ENCODE measurements around the gene GLYR1.

GLYR1 gene

GRCh38 chr16:4767872-4768548, 79.1 kb downstream of the GLYR1 start:
- peak overlapping the region; percentile 10; the same call in 1 of the 2 replicates for H3K9ac ChIP-seq (ENCODE audit: low read length)
- H3K27ac ChIP-seq (ENCODE audit: low read length), result no peak overlapping the region
- TF ChIP-seq CTCF (IDR thresholded peaks at IDR 0.05; ENCODE audit: low read length) (no peak), EZH2 (optimal IDR thresholded peaks at IDR 0.05; ENCODE audit: low read depth, low read length) (no peak), EZH2phosphoT487 (IDR thresholded peaks at IDR 0.05; ENCODE audit: low read length) (no peak)
- peaks cover 10% of the 10 kb centered on the region; the same call in 1 of the 2 replicates for H3K4me1 ChIP-seq (ENCODE audit: low read length)
- H4K20me1 ChIP-seq (ENCODE audit: insufficient read depth, low read length), result no peaks in the 10 kb centered on the region
- no peaks in the 10 kb centered on the region for H3K27me3 ChIP-seq (replicated peaks; ENCODE audit: insufficient read depth, low read length)
- no peaks in the 10 kb centered on the region for H3K9me2 ChIP-seq (replicated peaks; ENCODE audit: insufficient read depth, low read length)
- DNase-seq, result peak; percentile 16
- peak overlapping the region; percentile 62 for H3K4me3 ChIP-seq (ENCODE audit: low read length)
- H3K79me2 ChIP-seq (ENCODE audit: low read length), result peaks cover 19% of the 10 kb centered on the region
- peak overlapping the region; percentile 69 for H2AFZ ChIP-seq (ENCODE audit: low read length)
- no peaks in the 10 kb centered on the region for H3K9me3 ChIP-seq (replicated peaks; ENCODE audit: insufficient read depth, low read length)
- H3F3A ChIP-seq (ENCODE audit: insufficient read depth, low read length), result peaks cover 17% of the 10 kb centered on the region; the same call in 1 of the 2 replicates
- H3K4me2 ChIP-seq (ENCODE audit: low read depth, low read length), result peak overlapping the region; percentile 94
- H3K36me3 ChIP-seq (replicated peaks; ENCODE audit: insufficient read depth, low read length), result no peaks in the 10 kb centered on the region

GRCh38 chr16:4766875-4767628, 80.0 kb downstream of the GLYR1 start, which contains the start of gene ZNF500:
Gene ZNF500 (minus strand): TSS chr16:4767162. CDS start chr16:4765978, 1,184 bp downstream.
- no peaks in the 10 kb centered on the region for H3K27me3 ChIP-seq (replicated peaks; ENCODE audit: insufficient read depth, low read length)
- H3K27ac ChIP-seq (ENCODE audit: low read length), result no peak within 1 kb of the TSS; the same call in 1 of the 2 replicates
- H3K9me2 ChIP-seq (replicated peaks; ENCODE audit: insufficient read depth, low read length), result no peaks in the 10 kb centered on the region
- TF ChIP-seq CTCF (IDR thresholded peaks at IDR 0.05; ENCODE audit: low read length) (no peak), EZH2phosphoT487 (IDR thresholded peaks at IDR 0.05; ENCODE audit: low read length) (no peak), EZH2 (optimal IDR thresholded peaks at IDR 0.05; ENCODE audit: low read depth, low read length) (no peak)
- peaks cover 19% of the 10 kb centered on the region for H3K79me2 ChIP-seq (ENCODE audit: low read length)
- peak within 1 kb of the TSS; percentile 99 for H3K4me3 ChIP-seq (ENCODE audit: low read length)
- H3K4me2 ChIP-seq (ENCODE audit: low read depth, low read length), result peak within 1 kb of the TSS; percentile 94
- DNase-seq, result peak; percentile 97
- H3F3A ChIP-seq (ENCODE audit: insufficient read depth, low read length), result peaks cover 17% of the 10 kb centered on the region; the same call in 1 of the 2 replicates
- no peaks in the 10 kb centered on the region for H3K36me3 ChIP-seq (replicated peaks; ENCODE audit: insufficient read depth, low read length)
- no peaks in the 10 kb centered on the region for H3K9me3 ChIP-seq (replicated peaks; ENCODE audit: insufficient read depth, low read length)
- peak within 1 kb of the TSS; percentile 93 for H3K9ac ChIP-seq (ENCODE audit: low read length)
- peaks cover 10% of the 10 kb centered on the region; the same call in 1 of the 2 replicates for H3K4me1 ChIP-seq (ENCODE audit: low read length)
- peak within 1 kb of the TSS; percentile 99 for H2AFZ ChIP-seq (ENCODE audit: low read length)
- H4K20me1 ChIP-seq (ENCODE audit: insufficient read depth, low read length), result no peaks in the 10 kb centered on the region

GRCh38 chr16:4765511-4766474, 81.3 kb downstream of the GLYR1 start:
- no peaks in the 10 kb centered on the region for H4K20me1 ChIP-seq (ENCODE audit: insufficient read depth, low read length)
- H3K9ac ChIP-seq (ENCODE audit: low read length), result peak overlapping the region; percentile 93; the same call in 1 of the 2 replicates
- peaks cover 10% of the 10 kb centered on the region; the same call in 1 of the 2 replicates for H3K4me1 ChIP-seq (ENCODE audit: low read length)
- TF ChIP-seq CTCF (IDR thresholded peaks at IDR 0.05; ENCODE audit: low read length) (no peak), EZH2 (optimal IDR thresholded peaks at IDR 0.05; ENCODE audit: low read depth, low read length) (no peak), EZH2phosphoT487 (IDR thresholded peaks at IDR 0.05; ENCODE audit: low read length) (no peak)
- peak overlapping the region; percentile 99 for H2AFZ ChIP-seq (ENCODE audit: low read length)
- H3K9me2 ChIP-seq (replicated peaks; ENCODE audit: insufficient read depth, low read length), result no peaks in the 10 kb centered on the region
- H3K4me2 ChIP-seq (ENCODE audit: low read depth, low read length), result peak overlapping the region; percentile 80
- no peaks in the 10 kb centered on the region for H3K36me3 ChIP-seq (replicated peaks; ENCODE audit: insufficient read depth, low read length)
- DNase-seq, result no peak
- no peak overlapping the region; the same call in 1 of the 2 replicates for H3K27ac ChIP-seq (ENCODE audit: low read length)
- H3K27me3 ChIP-seq (replicated peaks; ENCODE audit: insufficient read depth, low read length), result no peaks in the 10 kb centered on the region
- peaks cover 19% of the 10 kb centered on the region for H3K79me2 ChIP-seq (ENCODE audit: low read length)
- peak overlapping the region; percentile 99 for H3K4me3 ChIP-seq (ENCODE audit: low read length)
- H3K9me3 ChIP-seq (replicated peaks; ENCODE audit: insufficient read depth, low read length), result no peaks in the 10 kb centered on the region
- peaks cover 17% of the 10 kb centered on the region; the same call in 1 of the 2 replicates for H3F3A ChIP-seq (ENCODE audit: insufficient read depth, low read length)

Measured in MM.1S (cell line).